Body of pancreas (tissue), 4 donors: ENCODE data around the gene IQSEC1. TPM values are rescaled to one million over a fixed set of nuclear protein-coding genes. Genes with fewer than 3 reads are reported as not detected.

Source experiments
- ATAC-seq: fragments of 150-250 bp; one replicate; pipeline ENCODE4 v1.9.1; 2016
- DNase-seq, 4 donors: peaks; one replicate each; pipeline ENCODE4 v3.0.0-alpha.2; 2019
- H3K27ac ChIP-seq, 4 donors: fragments of 200-600 bp; sonication (generic); 1 replicate in 3 of 4; 2 replicates in 1 of 4; pipeline versions ENCODE4 v1.5.1 to v1.6.1; 2016 to 2019; ENCODE audit warnings: mild to moderate bottlenecking in 1 of 4, mixed read lengths in 1 of 4, moderate library complexity in 1 of 4
- H3K27me3 ChIP-seq, 2 donors: fragments of 200-600 bp; sonication (generic); one replicate each; pipeline ENCODE4 v1.6.0; 2016; ENCODE audit warnings: mild to moderate bottlenecking in 1 of 2
- H3K36me3 ChIP-seq, 2 donors: fragments of 200-600 bp; sonication (generic); replicated peaks in 1 of 2; 2 replicates each; pipeline ENCODE4 v1.5.1; 2016; ENCODE audit warnings: low read depth in 2 of 2; ENCODE audit not compliant: insufficient read depth in 1 of 2
- H3K4me1 ChIP-seq: fragments of 200-600 bp; sonication (generic); one replicate; pipeline ENCODE4 v1.6.0; 2016
- H3K4me3 ChIP-seq, 2 donors: fragments of 200-600 bp; sonication (generic); 1 replicate in 1 of 2; 2 replicates in 1 of 2; pipeline ENCODE4 v1.5.1; 2016 to 2019
- H3K9me3 ChIP-seq, 3 donors: fragments of 200-600 bp; sonication (generic); 1 replicate in 2 of 3; 2 replicates in 1 of 3; pipeline ENCODE4 v1.5.1; 2016
- CTCF ChIP-seq, 7 experiments: fragments of 450-650 bp in 4 of 7; fragments of 200-600 bp in 3 of 7; sonication (generic) in 3 of 7; IDR thresholded peaks; one replicate each; pipeline ENCODE4 v1.5.1; 2016 to 2019; ENCODE audit warnings: antibody characterized with exemption in 7 of 7
- POLR2A ChIP-seq, 3 donors: fragments of 450-650 bp; IDR thresholded peaks; one replicate each; pipeline ENCODE4 v1.6.1; 2016; ENCODE audit warnings: antibody characterized with exemption in 3 of 3, mild to moderate bottlenecking in 2 of 3
- WGBS, 2 donors: methylation state at CpG; one replicate each; pipeline ENCODE4 v1.1.5; 2017; 5-methylcytosine and 5-hydroxymethylcytosine counted together
- intact Hi-C: fragments of 100-400 bp; cut with DNase I; formaldehyde crosslinking; loops from one replicate; pipeline ENCODE4 v1.15.1; 2023
- total RNA-seq, 2 donors: library from RNA; depleted of rRNA; stranded (reverse); fragments of >200 nt; gene quantifications; one replicate each; pipeline ENCODE4 v1.1.0, GENCODE V29; 2016

IQSEC1 gene
- total RNA-seq, 2 donors from 2014 or later, result 29.6 to 42.2 TPM

- intact Hi-C loops, result no loop called here
- Histone ChIP-seq H3K36me3 (no peaks in the 10 kb centered on the region), H3K27ac (no peak overlapping the region), H3K4me3 (no peak overlapping the region), H3K4me1 (no peaks in the 10 kb centered on the region), H3K27me3 (no peaks in the 10 kb centered on the region), H3K9me3 (no peaks in the 10 kb centered on the region)
- no peak for DNase-seq
- 73 to 82% methylated on average over 2 to 5 of the region's 5 CpGs for WGBS, 2 donors
- ATAC-seq, result no peak
- TF ChIP-seq POLR2A (IDR thresholded peaks at IDR 0.05) (no peak), CTCF (IDR thresholded peaks at IDR 0.05) (no peak)
Measured at GRCh38 chr3:13005301-13005700, 67.9 kb downstream of the IQSEC1 start.

- H3K4me3 ChIP-seq, result no peak overlapping the region
- H3K27ac ChIP-seq, result no peak overlapping the region
- H3K9me3 ChIP-seq, result no peaks in the 10 kb centered on the region
- H3K36me3 ChIP-seq, result no peaks in the 10 kb centered on the region
- intact Hi-C loops, result no loop called here
- H3K27me3 ChIP-seq, result no peaks in the 10 kb centered on the region
- no peak for ATAC-seq
- no peak for DNase-seq
- H3K4me1 ChIP-seq, result no peaks in the 10 kb centered on the region
- 78 to 90% methylated on average over 7 of the region's 7 CpGs for WGBS, 2 donors
- TF ChIP-seq POLR2A (IDR thresholded peaks at IDR 0.05) (no peak), CTCF (IDR thresholded peaks at IDR 0.05) (no peak)
Measured at GRCh38 chr3:13004376-13004775, 68.9 kb downstream of the IQSEC1 start.

DNA sequence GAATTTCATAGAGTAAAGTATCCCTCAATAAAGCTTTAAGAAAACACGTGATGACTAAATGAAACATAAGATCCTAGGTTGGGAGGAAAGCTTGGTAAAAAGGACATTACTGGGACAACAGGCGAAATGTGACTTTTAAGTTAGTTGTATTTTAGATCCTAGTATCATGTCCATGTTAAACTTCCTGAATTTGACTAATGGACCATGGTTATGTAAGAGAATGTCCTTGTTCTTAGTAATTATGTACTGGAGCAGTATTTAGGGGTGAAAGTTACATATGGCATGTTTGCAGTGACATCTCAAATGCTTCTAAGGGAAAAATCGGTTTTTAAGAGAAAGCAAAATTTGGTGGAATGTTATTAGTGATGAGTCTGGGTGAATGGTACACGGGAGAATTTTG, 69.6 kb downstream of the IQSEC1 start:
- Histone ChIP-seq H3K4me1 (no peaks in the 10 kb centered on the region), H3K4me3 (no peak overlapping the region), H3K27ac (no peak overlapping the region), H3K9me3 (no peaks in the 10 kb centered on the region), H3K36me3 (no peaks in the 10 kb centered on the region), H3K27me3 (no peaks in the 10 kb centered on the region)
- DNase-seq (no peak), ATAC-seq (no peak)
- no peak for TF ChIP-seq CTCF (IDR thresholded peaks at IDR 0.05)
- TF ChIP-seq POLR2A (IDR thresholded peaks at IDR 0.05), result no peak
- intact Hi-C loops, result no loop called here
- WGBS, 2 donors, result 67 to 76% methylated on average over 4 of the region's 4 CpGs

DNA sequence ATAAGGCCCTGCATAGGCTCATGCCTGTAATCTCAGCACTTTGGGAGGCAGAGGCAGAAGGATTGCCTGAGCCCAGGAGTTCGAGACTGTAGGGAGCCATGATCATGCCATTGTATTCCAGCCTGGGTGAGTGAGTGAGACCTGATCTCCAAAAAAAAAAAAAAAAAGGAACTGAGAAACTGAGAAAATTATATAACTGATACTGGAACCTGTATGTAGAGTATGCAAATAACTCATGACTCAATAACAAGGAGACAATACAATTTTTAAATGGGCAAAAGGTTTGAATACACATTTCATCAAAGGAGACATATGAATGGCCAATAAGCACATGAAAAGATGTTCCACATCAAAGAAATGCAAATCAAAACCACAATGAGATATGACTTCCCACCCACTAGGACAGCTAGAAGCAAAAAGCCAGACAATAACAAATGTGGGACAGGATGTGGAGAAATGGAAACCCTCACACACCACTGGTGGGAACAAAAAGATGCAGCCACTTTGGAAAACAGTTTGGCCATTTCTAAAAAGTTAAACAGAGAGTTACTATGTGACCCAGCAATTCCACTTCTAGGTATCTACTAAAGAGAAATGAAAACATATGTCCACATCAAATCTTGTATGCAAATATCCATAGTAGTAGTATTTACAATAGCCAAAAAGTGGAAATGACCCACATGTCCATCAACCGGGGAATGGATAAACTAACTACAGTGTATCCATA, 70.7 kb downstream of the IQSEC1 start:
- Histone ChIP-seq H3K9me3 (no peaks in the 10 kb centered on the region), H3K4me1 (no peaks in the 10 kb centered on the region), H3K27ac (no peak overlapping the region), H3K4me3 (no peak overlapping the region), H3K27me3 (no peaks in the 10 kb centered on the region), H3K36me3 (no peaks in the 10 kb centered on the region)
- 78 to 83% methylated on average over 2 of the region's 2 CpGs for WGBS, 2 donors
- ATAC-seq (no peak), DNase-seq (no peak)
- intact Hi-C loops, result no loop called here
- no peak for TF ChIP-seq CTCF (IDR thresholded peaks at IDR 0.05)
- no peak for TF ChIP-seq POLR2A (IDR thresholded peaks at IDR 0.05)
